ENCODE data around the gene SLC8A2.
"Not testable (repeated sequence)": the region's sequence is repeated elsewhere in the genome, so short reads cannot be mapped to it uniquely, and the experiment has no call there.

SLC8A2 gene

DNA sequence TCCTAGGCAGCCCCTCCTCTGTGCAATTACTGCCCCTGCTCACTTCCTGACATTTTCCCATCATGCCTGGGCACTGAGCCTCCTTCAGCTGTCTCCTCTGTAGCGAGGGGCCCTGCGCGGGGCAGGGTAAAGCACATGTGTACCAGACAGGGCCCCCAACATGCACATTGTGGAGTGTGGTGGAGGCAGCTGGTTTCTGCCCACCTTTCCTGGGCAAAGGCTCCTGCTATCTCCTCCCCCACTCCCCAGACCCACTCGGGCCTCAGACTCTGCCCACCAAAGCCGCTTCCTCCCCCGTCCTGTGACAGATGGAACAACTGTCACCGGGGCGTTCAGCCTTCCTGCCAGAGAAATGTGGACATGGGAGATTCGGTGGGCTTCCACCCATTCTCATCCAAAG lies 15.2 kb upstream of the SLC8A2 start:
- no peak for FAIRE-seq
- TF ChIP-seq POLR2A (IDR thresholded peaks at IDR 0.05; ENCODE audit: low read depth, low read length): no peak

DNA sequence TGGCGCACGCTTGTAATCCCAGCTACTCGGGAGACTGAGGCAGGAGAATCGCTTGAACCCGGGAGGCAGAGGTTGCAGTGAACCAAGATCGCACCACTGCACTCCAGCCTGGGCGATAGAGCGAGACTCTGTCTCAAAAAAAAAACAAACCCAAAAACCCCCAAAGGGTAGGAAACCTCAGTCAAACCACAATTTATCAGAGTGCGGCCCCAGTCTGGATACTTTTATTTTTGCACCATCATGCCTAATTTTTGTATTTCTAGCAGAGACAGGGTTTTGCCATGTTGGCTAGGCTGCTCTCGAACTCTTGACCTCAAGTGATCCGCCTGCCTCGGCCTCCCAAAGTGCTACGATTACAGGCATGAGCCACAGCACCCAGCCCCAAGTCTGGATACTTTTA lies 14.5 kb upstream of the SLC8A2 start:
- FAIRE-seq; DNase-seq (ENCODE audit: insufficient read length, low spot score): not testable (repeated sequence)

More for the DNA sequence above, 15.2 kb upstream of the SLC8A2 start:
- no peak for DNase-seq (ENCODE audit: insufficient read length, low spot score)

DNA sequence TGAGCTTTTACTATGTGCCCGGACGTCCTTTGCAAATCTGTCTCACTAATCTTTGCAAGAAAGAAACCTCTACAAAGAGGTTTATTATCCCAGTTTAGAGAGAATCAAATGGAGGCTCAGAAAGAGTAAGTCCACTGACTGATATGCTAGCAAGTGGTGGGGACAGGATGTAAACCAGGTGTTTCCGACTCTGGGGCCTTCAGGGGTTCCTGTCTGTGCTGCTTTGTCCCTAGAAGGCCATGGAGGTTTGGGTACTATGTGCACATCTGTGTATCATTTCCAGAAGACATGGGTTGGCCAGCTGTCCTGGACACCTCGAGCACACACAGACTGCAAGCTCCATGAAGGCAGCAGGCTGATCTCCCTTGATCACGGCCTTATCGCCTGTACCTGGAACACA lies 13.5 kb upstream of the SLC8A2 start:
- FAIRE-seq (no peak), DNase-seq (ENCODE audit: insufficient read length, low spot score) (no peak)
- no peak for TF ChIP-seq POLR2A (IDR thresholded peaks at IDR 0.05; ENCODE audit: low read depth, low read length)

DNA sequence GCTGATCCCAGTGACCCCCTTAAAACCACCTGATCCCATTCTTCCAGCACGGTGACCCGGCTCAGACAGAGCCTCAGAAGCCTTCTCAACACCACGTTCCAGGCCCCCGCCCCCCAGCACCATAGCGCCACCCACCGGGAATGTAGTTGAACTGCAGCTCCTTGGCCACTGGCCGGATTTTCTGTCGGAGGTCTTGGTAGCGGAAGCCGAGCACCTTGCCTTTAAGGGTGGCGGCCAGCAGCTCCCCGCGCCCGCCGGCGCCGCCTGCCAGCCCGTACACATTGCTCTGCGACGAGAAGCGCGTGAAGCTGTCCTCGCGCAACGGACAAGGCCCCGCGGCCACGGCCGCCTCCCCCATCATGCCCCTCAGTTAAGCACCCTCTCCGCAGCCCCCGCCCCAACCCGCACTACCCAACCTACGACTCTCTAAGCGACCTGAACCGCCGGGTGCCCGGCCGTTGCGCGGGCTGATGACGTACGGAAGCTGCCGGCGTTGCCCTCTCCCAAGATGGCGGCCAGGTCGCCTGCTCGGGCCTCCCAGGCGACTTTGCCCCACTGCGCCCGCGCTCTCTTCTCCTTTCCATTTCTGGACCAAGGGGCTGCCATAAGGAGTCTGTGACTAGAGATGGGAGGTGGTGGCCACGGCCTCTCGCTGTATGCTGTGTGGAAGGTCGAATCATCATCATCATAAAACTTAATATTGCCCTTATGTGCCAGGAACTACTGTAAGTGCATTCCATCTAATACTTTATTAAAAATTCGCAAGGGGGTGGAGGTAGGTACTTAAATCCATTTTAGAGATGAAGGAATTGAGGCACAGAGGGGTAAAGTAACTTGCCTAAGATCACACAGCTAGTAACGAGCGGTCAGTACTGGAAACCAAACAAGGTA lies 12.4 kb upstream of the SLC8A2 start, which contains the start of gene KPTN:
Gene KPTN, minus strand, starts transcription at position 420 of the 891 bp plus-strand sequence. Its CDS starts 59 bp downstream, at position 361.
- peak; percentile 47; the same call in 1 of the 2 replicates for TF ChIP-seq POLR2A (IDR thresholded peaks at IDR 0.05; ENCODE audit: low read depth, low read length)
- DNase-seq (ENCODE audit: insufficient read length, low spot score) (peak; percentile 86), FAIRE-seq (no peak)

DNA sequence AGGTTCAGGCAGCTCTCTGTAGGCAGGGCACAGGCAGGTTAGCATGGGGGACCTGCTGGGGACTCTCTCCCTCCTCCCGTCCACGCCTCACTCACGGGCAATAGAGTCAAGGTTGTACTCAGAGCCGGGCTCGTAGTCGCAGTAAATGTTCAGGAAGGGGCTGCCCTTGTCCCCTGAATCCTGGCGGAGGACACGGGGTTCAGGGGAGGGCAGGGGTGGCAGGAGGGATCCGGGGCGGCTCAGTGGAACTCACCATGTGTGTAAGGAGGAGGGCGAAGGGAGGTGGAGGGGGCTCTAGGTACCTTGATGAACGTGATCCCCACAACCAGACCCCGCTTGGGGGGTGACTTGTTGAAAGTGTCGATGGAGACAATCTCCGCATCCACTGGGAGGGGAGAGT lies 11.5 kb upstream of the SLC8A2 start:
- no peak for TF ChIP-seq POLR2A (IDR thresholded peaks at IDR 0.05; ENCODE audit: low read depth, low read length)
- FAIRE-seq (no peak), DNase-seq (ENCODE audit: insufficient read length, low spot score) (no peak)

DNA sequence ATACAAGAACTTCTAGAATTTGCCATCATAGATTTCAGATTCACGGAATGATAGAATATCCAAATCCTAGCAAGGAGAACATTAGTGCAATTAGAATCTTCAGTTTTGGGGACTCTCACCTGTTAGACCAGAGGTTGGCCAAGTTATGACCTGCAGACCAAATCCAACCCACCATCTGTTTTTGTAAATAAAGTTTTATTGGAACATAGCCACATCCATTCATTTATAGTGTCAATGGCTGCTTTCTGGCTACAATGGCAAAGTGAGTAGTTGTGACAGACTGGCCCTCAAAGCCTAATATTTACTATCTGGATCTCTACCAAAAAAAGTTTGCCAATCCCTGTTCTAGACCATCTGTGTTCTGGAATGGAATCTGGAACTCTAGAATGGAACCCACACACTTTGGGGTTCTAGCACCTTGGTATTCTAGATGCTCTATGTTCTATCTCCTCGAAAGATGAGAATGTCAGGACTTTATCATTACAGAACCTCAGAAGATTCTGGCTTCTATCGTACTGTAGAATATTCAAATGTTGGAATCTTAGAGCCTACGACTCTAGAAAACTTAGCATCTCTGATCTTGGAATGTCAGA lies 9.9 kb upstream of the SLC8A2 start:
- DNase-seq (ENCODE audit: insufficient read length, low spot score) (no peak), FAIRE-seq (no peak)
- no peak for TF ChIP-seq POLR2A (IDR thresholded peaks at IDR 0.05; ENCODE audit: low read depth, low read length)

DNA sequence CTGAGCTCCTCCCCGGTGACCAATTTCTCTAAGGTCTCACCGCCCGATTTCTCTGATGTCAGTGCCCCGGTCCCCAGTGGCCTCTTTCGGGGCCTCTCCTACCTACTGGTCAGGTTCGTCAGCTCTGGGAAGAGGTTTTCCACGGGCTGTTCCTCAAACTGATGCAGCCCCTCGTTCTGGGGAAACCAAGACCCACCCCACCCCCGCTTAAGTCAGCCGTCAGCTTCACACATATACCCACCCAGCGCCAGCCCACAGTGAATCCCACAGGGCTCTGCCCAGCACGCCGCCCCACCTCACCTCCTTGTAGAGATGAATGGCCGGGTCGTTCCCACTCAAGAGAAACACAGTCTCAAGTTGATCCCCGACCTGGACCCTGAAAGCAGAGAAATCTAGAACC lies 9.0 kb upstream of the SLC8A2 start:
- FAIRE-seq (no peak), DNase-seq (ENCODE audit: insufficient read length, low spot score) (no peak)
- no peak for TF ChIP-seq POLR2A (IDR thresholded peaks at IDR 0.05; ENCODE audit: low read depth, low read length)

DNA sequence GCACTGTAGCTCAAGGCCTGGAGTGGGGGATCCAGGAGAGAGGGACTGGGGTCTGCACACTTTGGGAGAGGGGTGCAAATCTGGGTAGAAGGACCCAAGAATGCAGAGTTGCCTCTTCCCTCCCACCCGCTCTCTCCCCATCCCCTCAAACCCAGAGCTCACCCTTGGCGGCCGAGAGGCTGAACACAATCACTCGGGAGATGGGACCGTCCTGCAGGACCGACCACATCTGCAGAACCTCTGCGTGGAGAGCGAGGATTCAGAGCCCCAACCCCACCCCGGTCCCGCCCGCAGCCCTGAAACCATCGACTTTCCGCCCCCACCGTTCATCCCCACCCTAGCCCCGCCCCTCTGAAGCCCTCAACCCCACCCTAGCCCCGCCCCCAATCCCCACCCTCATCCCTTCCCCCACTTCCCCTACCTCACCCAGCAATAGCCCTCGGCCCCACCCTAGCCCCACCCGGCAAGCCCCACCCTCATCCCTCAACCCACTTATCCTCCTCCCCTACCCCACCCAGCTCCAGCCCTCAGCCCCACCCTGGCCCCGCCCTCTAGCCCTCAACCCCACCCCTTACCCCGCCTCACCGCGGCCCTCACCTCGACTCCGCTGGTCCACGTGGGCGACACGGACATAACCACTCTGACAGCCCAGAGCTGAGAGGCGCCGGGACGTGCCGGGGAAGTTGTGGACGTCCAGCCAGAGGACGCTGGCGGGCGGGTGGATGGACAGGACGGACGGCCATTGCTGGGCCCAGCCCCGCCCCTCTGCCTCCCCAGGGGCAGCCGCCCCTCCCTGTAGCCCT lies 8.2 kb upstream of the SLC8A2 start:
- TF ChIP-seq POLR2A (IDR thresholded peaks at IDR 0.05; ENCODE audit: low read depth, low read length): no peak
- DNase-seq (ENCODE audit: insufficient read length, low spot score) (no peak), FAIRE-seq (no peak)

DNA sequence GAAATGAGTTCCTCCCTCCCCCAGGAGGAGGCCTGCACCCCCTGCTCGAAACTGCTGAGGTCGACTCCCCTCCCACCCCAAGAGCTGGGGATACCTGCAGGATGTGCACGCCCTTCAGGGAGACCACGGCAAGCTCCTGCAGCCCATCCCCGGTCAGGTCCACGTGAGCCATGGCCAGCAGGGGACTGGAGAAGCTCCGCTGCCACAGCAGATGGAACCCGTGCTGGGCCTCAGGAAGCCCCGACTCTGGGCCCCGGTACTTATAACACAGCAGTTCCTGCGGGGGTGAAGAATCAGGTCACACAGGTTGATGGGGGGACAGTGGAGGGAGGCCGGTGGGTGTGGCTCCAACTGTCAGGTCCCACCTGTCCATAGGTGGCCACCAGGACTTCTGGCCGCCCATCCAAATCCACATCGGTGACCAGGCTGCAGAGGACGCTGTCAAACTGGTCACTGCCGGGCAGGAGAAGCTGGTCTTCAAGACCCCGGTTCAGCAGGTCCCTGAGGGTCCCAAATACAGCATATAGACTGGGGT lies 4.8 kb upstream of the SLC8A2 start:
- FAIRE-seq (no peak), DNase-seq (ENCODE audit: insufficient read length, low spot score) (no peak)
- no peak for TF ChIP-seq POLR2A (IDR thresholded peaks at IDR 0.05; ENCODE audit: low read depth, low read length)

DNA sequence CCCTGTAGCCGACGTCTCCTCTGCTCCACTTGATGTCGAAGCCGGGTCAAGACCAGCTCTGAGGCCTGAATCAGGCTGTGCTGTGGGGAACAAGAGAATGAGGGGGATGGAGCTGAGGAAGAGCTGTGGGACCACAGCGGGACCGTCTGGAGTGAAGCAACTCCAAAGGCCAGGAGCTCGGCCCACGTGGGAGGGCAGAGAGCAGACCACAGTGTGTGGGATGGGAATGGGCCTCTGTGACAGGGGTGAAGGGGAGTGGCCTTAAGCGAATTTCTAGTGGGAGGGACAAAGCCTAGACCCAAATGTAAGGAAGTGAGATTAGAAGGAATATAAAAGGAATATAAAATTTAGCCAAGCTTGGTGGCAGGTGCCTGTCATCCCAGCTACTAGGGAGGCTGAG lies 3.8 kb upstream of the SLC8A2 start:
- FAIRE-seq: no peak
- TF ChIP-seq POLR2A (IDR thresholded peaks at IDR 0.05; ENCODE audit: low read depth, low read length): no peak

DNA sequence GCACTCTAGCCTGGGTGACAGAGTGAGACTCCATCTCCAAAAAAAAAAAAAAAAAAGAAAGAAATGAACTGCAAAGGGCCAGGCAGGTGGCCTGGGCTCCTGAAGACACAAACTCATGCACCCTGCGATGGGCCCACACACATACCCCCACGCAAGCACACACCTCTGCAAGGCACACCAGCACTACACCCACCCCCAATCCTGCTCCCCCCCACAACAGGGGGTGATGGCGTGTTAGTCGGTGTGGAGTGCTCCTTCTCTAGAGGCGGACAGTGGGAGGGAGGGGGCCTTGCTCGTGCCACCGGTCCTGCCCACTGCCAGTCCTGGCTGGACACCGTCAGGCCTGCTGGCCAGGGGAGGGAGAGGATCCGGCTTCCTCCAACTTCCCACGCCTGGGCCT lies 1.6 kb upstream of the SLC8A2 start:
- no peak for FAIRE-seq

More for the DNA sequence above, 3.8 kb upstream of the SLC8A2 start:
- no peak for DNase-seq (ENCODE audit: insufficient read length, low spot score)

DNA sequence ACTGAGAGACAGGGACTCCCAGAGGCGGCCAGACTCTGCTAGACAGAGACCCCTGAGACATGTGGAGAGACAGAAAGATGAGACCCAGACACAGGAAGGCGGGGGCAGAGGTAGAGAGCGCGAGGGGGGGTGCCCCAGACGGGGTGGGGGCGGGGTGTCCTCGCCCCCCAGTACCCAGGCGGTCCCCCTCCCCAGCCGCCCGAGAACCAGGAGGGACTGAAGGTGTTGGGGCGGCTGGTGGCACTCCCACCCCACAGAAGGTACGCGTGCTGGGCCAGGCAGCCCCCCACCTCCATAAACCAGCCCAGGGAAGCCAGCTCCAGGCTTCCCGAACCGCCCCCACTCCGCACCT lies 336 bp downstream of the SLC8A2 start:
- FAIRE-seq: no peak
- no peak for TF ChIP-seq POLR2A (IDR thresholded peaks at IDR 0.05; ENCODE audit: low read depth, low read length)
- DNase-seq (ENCODE audit: insufficient read length, low spot score): no peak

More for the DNA sequence above, 1.6 kb upstream of the SLC8A2 start:
- DNase-seq (ENCODE audit: insufficient read length, low spot score): no peak
- TF ChIP-seq POLR2A (IDR thresholded peaks at IDR 0.05; ENCODE audit: low read depth, low read length): no peak

DNA sequence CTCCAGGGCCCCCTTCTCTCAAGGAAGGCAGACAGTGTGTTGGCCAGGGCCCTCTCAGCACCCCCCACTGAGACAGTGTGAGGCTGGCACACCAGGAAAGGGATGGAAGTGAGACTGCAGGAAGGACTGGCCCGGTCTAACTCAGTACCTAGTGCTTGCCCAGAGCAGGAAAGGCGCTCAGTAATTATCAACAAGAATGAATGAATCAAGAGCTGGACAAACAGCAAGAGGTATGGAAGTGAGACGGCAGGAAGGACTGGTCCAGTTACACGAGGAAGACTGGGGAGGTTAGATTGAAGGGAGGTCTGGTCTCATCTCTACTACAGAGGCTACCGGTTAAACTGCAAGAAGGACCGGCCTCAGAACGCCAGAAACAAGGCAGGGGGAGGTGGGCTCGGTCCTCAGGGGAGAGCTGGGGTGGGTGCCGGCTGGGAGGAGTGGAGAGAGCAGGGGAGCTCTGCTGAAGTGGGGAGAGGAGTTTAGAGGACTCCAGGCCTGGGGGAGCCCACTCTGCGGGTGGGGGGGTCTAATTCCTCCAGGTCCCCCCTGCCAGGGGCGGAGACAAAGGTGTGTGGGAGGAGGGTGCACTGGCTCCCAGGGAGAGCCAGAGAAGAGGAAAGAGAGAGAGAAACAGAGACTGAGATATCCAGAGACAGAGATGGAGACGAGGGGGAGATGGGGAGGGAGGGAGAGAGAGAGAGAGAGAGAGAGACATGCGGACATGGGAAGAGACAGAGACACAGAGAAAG lies 1.1 kb downstream of the SLC8A2 start:
- no peak for TF ChIP-seq POLR2A (IDR thresholded peaks at IDR 0.05; ENCODE audit: low read depth, low read length)
- DNase-seq (ENCODE audit: insufficient read length, low spot score) (no peak), FAIRE-seq (no peak)
